PC-3 (cell line): Measurements from ENCODE around the gene ZBTB21. TPM values are rescaled to one million over a fixed set of nuclear protein-coding genes. Genes with fewer than 3 reads are reported as not detected.
A peak's percentile ranks its signal among the peaks of the same experiment; 100 is the strongest.

Experiments
- ATAC-seq: fragments of 200-7000 bp; cut with Tn5 transposase; 2 replicates; pipeline ENCODE4 v1.9.1; 2020; ENCODE audit warnings: mild to moderate bottlenecking, moderate library complexity
- BruUV-seq: library from RNA; stranded (reverse); fragments of 400-500 nt; replicated peaks from 2 replicates; lab custom pipeline; 2021; lab: Mats Ljungman, UMichigan
- CTCF ChIA-PET: fragments of 300-600 bp; sonication (Branson Sonifier 250); formaldehyde crosslinking; loops from one replicate; lab custom pipeline; 2022; ENCODE audit warnings: antibody characterized with exemption; lab: Charles Lee
- POLR2A ChIA-PET: fragments of 300-600 bp; sonication (Branson Sonifier 250); formaldehyde crosslinking; loops from one replicate; lab custom pipeline; 2022; ENCODE audit warnings: antibody characterized with exemption; ENCODE audit not compliant: unreplicated experiment; lab: Charles Lee
- DNase-seq: peaks from one replicate; pipeline ENCODE4 v3.0.0-alpha.2; 2015
- H2AFZ ChIP-seq: fragments of 300-600 bp; sonication (generic); 2 replicates; pipeline ENCODE4 v1.6.0; 2016; ENCODE audit warnings: antibody characterized with exemption, low read length
- H3F3A ChIP-seq: fragments of 300-600 bp; sonication (generic); one replicate; pipeline ENCODE4 v1.6.0; 2017; ENCODE audit warnings: antibody characterized with exemption, low read length, control low read depth, mild to moderate bottlenecking; ENCODE audit not compliant: unreplicated experiment
- H3K27ac ChIP-seq: fragments of 300-600 bp; sonication (generic); 2 replicates; pipeline ENCODE4 v1.5.1; 2016; ENCODE audit warnings: mild to moderate bottlenecking, low read length
- H3K27me3 ChIP-seq: fragments of 300-600 bp; sonication (generic); 2 replicates; pipeline ENCODE4 v1.6.1; 2016; ENCODE audit warnings: low read length, mixed read lengths
- H3K36me3 ChIP-seq: fragments of 300-600 bp; sonication (generic); 2 replicates; pipeline ENCODE4 v1.6.1; 2016; ENCODE audit warnings: low read depth, mixed run types, low read length, mixed read lengths
- H3K4me1 ChIP-seq: fragments of 300-600 bp; sonication (generic); 2 replicates; pipeline ENCODE4 v1.5.1; 2016; ENCODE audit warnings: low read length; ENCODE audit not compliant: insufficient read depth
- H3K4me2 ChIP-seq: fragments of 300-600 bp; sonication (generic); 2 replicates; pipeline ENCODE4 v1.6.0; 2016; ENCODE audit warnings: low read length
- H3K4me3 ChIP-seq: fragments of 300-600 bp; sonication (generic); 2 replicates; pipeline ENCODE4 v1.5.1; 2016; ENCODE audit warnings: mild to moderate bottlenecking, low read length, mixed read lengths
- H3K79me2 ChIP-seq: fragments of 300-600 bp; sonication (generic); 2 replicates; pipeline ENCODE4 v1.6.1; 2017; ENCODE audit warnings: low read length, mixed read lengths
- H3K9ac ChIP-seq: fragments of 300-600 bp; sonication (generic); 2 replicates; pipeline ENCODE4 v1.6.0; 2016; ENCODE audit warnings: mild to moderate bottlenecking, low read length
- H3K9me2 ChIP-seq: fragments of 300-600 bp; sonication (generic); replicated peaks from 2 replicates; pipeline ENCODE4 v1.6.1; 2016; ENCODE audit warnings: mixed run types, low read length, mixed read lengths
- H3K9me3 ChIP-seq: fragments of 300-600 bp; sonication (generic); 2 replicates; pipeline ENCODE4 v1.6.1; 2016; ENCODE audit warnings: low read length, mixed read lengths
- H4K20me1 ChIP-seq: fragments of 300-600 bp; sonication (generic); 2 replicates; pipeline ENCODE4 v1.6.1; 2016; ENCODE audit warnings: low read length, mixed read lengths
- EZH2 ChIP-seq: fragments of 300-600 bp; sonication (generic); IDR thresholded peaks from one replicate; pipeline ENCODE4 v1.6.1; 2017; ENCODE audit warnings: antibody characterized with exemption, mild to moderate bottlenecking, low read length; ENCODE audit not compliant: unreplicated experiment
- EZH2phosphoT487 ChIP-seq: fragments of 300-600 bp; sonication (generic); IDR thresholded peaks from 2 replicates; pipeline ENCODE4 v1.6.1; 2018; ENCODE audit warnings: mild to moderate bottlenecking, antibody characterized with exemption, low read length, borderline replicate concordance
- intact Hi-C: fragments of 100-400 bp; cut with micrococcal nuclease; formaldehyde crosslinking; loops from 2 replicates; pipeline ENCODE4 v1.9.0; 2023
- total RNA-seq: library from RNA; depleted of rRNA; stranded (reverse); fragments of >200 nt; gene quantifications from 2 replicates; pipeline ENCODE4 v1.2.3, GENCODE V29; 2014
- TF ChIP-seq, protein P1 (sequence below): fragments of 300-600 bp; sonication (generic); conservative IDR thresholded peaks from 2 replicates; pipeline ENCODE4 v1.5.1; 2017; ENCODE audit warnings: antibody characterized with exemption, low read depth, mild to moderate bottlenecking, low read length

Gene ZBTB21
- total RNA-seq, 1 experiment from 2014 or later, result 8.1 TPM

DNA sequence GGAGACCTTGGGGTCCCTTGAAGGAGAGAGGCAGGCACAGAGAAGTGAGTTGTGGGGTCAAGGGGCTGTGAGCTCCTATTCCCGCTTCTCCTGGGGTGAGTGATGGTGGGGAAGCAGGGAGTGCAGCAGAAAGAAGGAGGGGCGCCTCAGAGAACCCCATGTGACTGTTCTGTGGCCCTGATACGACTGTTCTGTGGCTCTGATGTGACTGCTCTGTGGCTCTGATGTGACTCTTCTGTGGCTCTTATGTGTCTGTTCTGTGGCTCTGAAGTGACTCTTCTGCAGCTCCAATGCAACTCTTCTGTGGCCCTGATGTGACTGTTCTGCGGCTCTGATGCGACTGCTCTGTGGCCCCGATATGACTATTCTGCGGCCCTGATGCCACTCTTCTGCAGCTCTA lies 31.1 kb upstream of the ZBTB21 start:
- peaks cover 31% of the 10 kb centered on the region for H3K4me1 ChIP-seq
- TF ChIP-seq, protein P1, sequence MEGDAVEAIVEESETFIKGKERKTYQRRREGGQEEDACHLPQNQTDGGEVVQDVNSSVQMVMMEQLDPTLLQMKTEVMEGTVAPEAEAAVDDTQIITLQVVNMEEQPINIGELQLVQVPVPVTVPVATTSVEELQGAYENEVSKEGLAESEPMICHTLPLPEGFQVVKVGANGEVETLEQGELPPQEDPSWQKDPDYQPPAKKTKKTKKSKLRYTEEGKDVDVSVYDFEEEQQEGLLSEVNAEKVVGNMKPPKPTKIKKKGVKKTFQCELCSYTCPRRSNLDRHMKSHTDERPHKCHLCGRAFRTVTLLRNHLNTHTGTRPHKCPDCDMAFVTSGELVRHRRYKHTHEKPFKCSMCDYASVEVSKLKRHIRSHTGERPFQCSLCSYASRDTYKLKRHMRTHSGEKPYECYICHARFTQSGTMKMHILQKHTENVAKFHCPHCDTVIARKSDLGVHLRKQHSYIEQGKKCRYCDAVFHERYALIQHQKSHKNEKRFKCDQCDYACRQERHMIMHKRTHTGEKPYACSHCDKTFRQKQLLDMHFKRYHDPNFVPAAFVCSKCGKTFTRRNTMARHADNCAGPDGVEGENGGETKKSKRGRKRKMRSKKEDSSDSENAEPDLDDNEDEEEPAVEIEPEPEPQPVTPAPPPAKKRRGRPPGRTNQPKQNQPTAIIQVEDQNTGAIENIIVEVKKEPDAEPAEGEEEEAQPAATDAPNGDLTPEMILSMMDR, result no peak
- TF ChIP-seq EZH2phosphoT487 (no peak), EZH2 (no peak)
- H2AFZ ChIP-seq, result no peak overlapping the region
- intact Hi-C loops, result no loop called here
- no peak overlapping the region for H3K4me3 ChIP-seq
- no peaks in the 10 kb centered on the region for H3K36me3 ChIP-seq
- POLR2A ChIA-PET, result interaction anchor here (0.6 kb wide), 1 partner anchor 136 kb away, joined by 14 read pairs; no protein-coding TSS in a partner anchor
- peak overlapping the region; percentile 53 for H3K4me2 ChIP-seq
- CTCF ChIA-PET, result no interaction called here
- ATAC-seq (no peak), DNase-seq (no peak)
- H3K9ac ChIP-seq, result peak overlapping the region; percentile 56
- no TSS peak for BruUV-seq
- no peaks in the 10 kb centered on the region for H3F3A ChIP-seq
- H3K9me3 ChIP-seq, result no peaks in the 10 kb centered on the region
- H3K27me3 ChIP-seq, result no peaks in the 10 kb centered on the region
- no peaks in the 10 kb centered on the region for H4K20me1 ChIP-seq
- H3K27ac ChIP-seq, result peak overlapping the region; percentile 85
- H3K79me2 ChIP-seq, result no peaks in the 10 kb centered on the region
- H3K9me2 ChIP-seq, result no peaks in the 10 kb centered on the region

DNA sequence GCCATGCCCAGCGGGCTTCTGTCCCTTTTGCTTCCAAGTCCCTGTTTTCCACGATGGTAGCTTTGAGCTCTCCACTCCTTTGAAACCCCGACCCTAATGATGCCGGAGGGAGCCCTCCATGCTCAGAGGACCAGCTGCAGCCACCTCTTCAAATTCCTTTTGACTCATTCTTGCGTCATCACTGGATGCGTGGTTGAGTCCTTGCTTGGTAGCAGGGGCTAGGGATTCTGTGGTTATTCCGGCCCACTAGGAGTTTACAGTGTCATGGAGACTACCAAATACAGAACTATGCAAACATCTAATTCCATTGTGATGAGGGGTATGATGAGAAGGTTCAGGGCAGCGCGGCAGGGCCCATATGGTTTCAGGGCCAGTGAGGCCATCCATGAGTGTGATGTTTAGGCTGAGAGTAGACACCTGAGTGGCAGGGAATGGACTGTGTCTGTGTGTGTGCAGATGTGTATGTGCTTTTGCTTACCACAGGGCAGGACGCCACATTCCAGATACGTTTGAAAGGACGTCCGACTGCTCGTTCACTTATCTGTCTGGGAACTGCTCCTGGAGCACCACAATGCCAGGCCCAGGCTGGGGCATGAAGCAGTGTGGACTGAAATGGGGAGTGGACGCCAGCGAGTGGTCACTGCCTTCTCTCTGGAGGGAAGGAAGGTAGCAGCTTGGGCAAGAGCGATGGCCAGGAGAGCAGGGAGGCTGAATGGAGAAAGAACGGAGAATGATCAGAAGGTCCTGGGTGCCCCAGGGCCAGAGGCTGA lies 30.4 kb upstream of the ZBTB21 start:
- peak; percentile 97 for ATAC-seq
- no peaks in the 10 kb centered on the region for H3K79me2 ChIP-seq
- peak; percentile 99 for DNase-seq
- no peaks in the 10 kb centered on the region for H3K9me2 ChIP-seq
- H3K4me3 ChIP-seq, result no peak overlapping the region
- no peaks in the 10 kb centered on the region for H3K9me3 ChIP-seq
- no peaks in the 10 kb centered on the region for H3K36me3 ChIP-seq
- H3K4me2 ChIP-seq, result peak overlapping the region; percentile 53
- H3K9ac ChIP-seq, result peak overlapping the region; percentile 56
- intact Hi-C loops, result no loop called here
- 0 out of 2 replicates have a peak overlapping the region, but pooled peaks have one; percentile 10 for H2AFZ ChIP-seq
- no peaks in the 10 kb centered on the region for H3F3A ChIP-seq
- H3K27ac ChIP-seq, result peak overlapping the region; percentile 85
- no peak for TF ChIP-seq EZH2
- no peak for TF ChIP-seq EZH2phosphoT487
- TF ChIP-seq, protein P1, result no peak
- H3K27me3 ChIP-seq, result no peaks in the 10 kb centered on the region
- ChIA-PET POLR2A (interaction anchor here (0.6 to 0.7 kb wide), 2 partner anchors 57 to 136 kb away, joined by 4 to 14 read pairs; no protein-coding TSS in a partner anchor), CTCF (no interaction called here)
- H4K20me1 ChIP-seq, result no peaks in the 10 kb centered on the region
- BruUV-seq, result no TSS peak
- H3K4me1 ChIP-seq, result peaks cover 31% of the 10 kb centered on the region
